ENCODE results near the gene KCNH5.

KCNH5 gene

DNA sequence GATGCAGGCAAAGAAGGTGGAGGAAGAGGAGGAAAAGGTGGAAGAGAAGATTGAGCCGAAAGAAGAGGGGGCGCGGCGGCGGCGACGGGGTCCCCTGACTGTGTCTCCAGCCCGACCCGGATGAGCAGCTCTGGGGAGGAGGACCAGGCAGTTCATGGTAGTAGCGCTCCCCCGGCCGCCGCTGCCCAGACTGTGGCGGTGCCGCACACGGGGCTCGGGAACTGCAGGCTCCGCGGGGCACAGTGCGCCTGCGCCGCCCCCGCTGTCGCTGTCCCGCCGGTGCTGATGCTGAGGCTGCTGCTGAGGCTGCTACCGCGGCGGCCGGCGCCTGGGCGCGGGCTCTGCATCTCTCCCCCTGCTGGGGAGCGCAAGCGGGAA, at the start of gene KCNH5:
Gene KCNH5, minus strand, starts transcription at position 225 of the 378 bp plus-strand sequence. CDS start 272 bp downstream, outside the sequence.
- DNase-seq (ENCODE audit: low read depth in 2 of 3, low spot score in 2 of 3) = no peak

DNA sequence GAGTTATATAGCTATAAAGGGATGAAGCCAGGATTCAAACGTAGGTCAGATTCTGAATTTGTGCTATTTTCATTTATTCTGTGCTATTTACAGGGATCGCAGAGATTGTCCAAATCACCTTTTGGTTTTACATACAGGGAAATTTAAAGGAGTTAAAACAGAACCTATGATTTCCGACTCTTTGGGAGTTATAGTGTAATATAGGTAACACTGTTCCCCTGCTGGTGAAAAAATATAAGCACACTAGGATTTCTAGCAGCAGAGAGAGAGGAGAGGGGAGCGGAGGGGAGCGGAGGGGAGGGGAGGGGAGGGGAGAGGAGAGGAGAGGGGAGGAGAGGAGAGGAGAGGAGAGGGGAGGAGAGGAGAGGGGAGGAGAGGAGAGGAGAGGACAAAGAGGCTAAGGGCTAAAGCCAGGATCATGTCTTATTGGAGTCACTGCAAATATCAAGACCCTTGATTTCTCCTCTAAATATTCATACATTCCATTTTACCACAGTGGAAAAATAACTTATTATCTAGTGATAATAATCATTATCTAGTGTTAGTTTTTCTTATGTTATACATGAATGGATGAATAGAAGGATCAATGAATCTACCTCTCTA, 46.2 kb upstream of the KCNH5 start:
- DNase-seq (ENCODE audit: low read depth in 2 of 3, low spot score in 2 of 3) = no peak

DNA sequence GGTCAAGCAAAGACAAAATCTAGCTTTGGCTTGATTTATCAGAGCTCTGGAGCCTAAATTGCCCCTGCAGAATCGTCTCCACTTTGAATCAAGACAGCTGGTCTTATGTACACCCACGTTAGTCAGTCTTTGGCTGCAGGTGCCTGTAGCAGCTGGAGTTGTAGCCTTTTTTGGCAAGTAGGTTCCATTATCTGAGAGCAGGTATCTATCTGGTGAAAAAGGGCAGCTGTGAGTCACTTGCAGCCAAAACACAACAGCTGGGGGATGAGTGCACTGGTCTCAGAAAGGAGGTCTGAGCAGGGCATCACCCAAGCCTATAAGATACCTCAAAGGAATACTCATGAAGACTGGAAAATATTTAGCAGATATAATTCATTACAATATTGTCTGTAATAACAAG, 43.6 kb upstream of the KCNH5 start:
- DNase-seq (ENCODE audit: low read depth in 2 of 3, low spot score in 2 of 3) = no peak

DNA sequence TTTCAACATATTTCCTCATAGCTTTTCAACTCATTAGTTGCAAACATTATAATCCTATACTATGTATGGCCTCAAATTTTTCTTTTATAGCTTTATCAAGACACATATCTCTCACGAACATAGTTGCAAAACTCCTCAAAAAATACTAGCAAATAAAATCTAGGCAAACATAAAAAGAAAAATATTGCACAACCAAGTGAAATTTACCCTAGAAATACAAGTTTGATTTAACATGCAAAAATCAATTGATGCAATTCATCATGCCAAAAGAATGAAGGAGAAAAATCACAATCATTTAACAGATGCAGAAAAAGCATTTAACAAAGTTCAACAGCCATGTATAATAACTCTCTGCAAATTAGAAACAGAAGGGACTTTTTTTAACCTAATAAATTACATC, 33.3 kb upstream of the KCNH5 start:
- no peak for DNase-seq (ENCODE audit: low read depth in 2 of 3, low spot score in 2 of 3)

GRCh38 chr14:63076488-63076887, 31.2 kb upstream of the KCNH5 start:
- DNase-seq (ENCODE audit: low read depth in 2 of 3, low spot score in 2 of 3) = no peak

DNA sequence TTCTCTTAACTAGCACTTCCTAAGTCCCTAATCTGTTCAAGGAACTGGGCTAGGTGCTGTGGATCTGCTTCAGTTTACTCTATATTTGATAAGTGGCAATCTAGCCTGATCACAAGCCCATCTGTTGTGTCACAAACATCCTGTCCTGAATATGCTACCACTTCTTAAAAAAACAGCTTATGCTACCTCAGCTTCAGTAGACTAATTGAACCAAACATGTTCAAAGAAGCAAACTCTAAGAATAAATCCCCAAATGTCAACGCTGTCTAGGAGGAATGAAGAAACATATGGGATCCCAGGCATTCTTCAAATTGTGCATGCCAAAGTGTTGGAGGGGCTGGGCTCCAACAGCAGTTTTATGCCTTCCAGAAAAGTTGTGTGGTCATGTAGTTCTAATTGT, 10.4 kb upstream of the KCNH5 start:
- no peak for DNase-seq (ENCODE audit: low read depth in 2 of 3, low spot score in 2 of 3)

- no peak for DNase-seq (ENCODE audit: low read depth in 2 of 3, low spot score in 2 of 3)
These were observed 6.7 kb upstream of the KCNH5 start for GRCh38 chr14:63051992-63052391.

DNA sequence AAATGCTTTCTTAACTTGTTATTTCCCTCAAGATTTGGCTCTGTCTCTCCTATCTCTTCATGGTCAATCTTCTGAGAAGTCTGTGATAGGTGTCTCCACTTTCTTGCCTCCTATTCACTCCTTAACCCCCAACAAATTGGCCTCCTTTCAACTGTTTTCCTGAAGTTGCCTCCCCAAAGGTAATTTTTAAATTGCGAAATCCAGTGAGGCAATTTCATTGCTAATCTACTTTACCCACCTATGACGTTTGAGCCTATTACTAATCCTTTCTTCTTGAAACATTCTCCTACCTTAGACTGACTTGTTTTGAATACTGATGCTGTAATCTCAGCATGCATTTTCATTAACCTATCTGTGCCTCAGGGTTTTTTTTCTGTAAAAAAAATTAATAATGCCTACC, 6.0 kb upstream of the KCNH5 start:
- DNase-seq (ENCODE audit: low read depth in 2 of 3, low spot score in 2 of 3) = no peak

GRCh38 chr14:63050694-63051093, 5.4 kb upstream of the KCNH5 start:
- DNase-seq (ENCODE audit: low read depth in 2 of 3, low spot score in 2 of 3) = no peak

DNA sequence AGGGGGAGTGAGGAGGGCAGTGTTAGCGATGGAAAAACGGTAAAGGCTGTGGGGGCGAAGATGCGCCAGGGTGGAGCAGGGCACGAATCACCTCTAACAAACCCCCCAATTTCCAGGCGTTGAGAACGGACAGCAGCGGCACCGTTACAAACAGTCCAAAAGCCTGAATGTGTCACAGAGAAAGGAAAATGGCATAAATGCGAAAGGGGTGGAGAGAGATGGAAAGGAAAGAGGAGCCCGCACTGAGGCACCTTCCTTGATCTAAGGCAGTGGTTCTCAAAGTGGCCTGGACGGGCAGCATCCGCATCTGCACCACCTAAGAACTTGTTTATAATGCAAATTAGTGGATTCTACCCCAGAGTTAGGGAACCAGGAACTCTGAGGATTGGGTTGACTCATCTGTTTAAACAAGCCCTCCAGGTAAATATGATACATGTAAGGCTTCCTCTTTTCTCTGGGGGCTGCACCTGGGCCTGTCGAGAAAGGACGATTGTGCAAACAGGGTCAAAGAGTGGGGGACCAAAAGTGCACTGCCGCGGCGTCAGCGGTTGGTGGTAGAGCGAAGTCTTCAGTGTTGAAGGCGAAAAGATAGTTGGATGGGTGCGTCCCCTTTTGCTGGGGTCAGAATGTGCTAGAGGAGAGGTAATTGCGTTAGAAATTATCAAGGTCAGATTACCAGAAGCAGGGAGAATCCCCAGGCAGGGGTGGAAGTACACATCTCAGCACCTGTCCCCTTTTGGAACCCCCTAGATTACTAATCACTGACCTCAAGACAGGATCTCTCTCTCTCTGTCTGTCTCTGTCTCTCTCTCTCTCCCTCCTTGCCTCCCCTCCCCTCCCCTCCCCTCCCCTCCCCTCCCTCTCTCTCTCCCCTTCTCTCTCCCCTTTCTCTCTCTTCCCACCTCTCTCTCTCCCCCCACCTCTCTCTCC, 1.3 kb upstream of the KCNH5 start:
- DNase-seq (ENCODE audit: low read depth in 2 of 3, low spot score in 2 of 3) = no peak

DNA sequence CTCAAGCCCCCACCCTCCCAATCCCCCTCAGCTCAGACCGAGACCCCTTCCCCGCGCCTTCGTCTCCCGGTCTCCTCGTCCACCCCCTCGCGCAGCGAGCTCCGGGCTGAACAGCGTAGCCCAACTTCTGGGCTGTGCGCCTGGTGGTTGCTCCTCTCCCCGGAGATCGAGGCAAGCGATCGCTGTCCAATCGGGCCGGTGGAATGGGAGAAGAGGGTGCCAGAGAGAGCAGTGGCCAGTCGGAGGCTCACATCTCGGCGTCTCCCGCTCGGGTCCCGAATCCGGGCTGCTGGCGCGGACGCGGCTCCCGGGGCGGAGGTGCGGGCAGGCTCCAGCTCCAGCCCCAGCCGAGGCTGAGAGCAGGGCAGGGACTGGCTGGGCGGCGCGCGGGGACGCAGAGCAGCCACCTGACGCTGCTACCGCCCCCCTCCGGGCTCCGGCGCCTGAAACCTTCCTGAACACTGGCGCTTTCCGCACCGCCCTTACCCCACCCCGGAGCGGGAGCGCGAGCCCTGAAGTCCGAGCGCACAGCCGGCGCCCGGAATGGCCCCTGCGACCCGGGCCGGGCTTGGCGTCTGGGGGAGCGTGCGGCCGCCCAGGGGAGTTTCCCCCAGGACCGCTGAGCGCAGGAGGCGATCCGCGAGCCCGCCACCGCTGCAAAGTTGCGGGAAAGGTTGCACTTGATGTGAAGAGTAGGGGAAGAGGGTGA, 508 bp upstream of the KCNH5 start:
- DNase-seq (ENCODE audit: low read depth in 2 of 3, low spot score in 2 of 3) = no peak

GRCh38 chr14:63039866-63040265, 5.4 kb downstream of the KCNH5 start:
- no peak for DNase-seq (ENCODE audit: low read depth in 2 of 3, low spot score in 2 of 3)

GRCh38 chr14:63032641-63033040, 12.6 kb downstream of the KCNH5 start:
- DNase-seq (ENCODE audit: low read depth in 2 of 3, low spot score in 2 of 3) = no peak

GRCh38 chr14:63032076-63032475, 13.2 kb downstream of the KCNH5 start:
- no peak for DNase-seq (ENCODE audit: low read depth in 2 of 3, low spot score in 2 of 3)

- no peak for DNase-seq (ENCODE audit: low read depth in 2 of 3, low spot score in 2 of 3)
These were observed 15.1 kb downstream of the KCNH5 start for GRCh38 chr14:63030113-63030512.

GRCh38 chr14:63027719-63028118, 17.5 kb downstream of the KCNH5 start:
- DNase-seq (ENCODE audit: low read depth in 2 of 3, low spot score in 2 of 3) = no peak

DNA sequence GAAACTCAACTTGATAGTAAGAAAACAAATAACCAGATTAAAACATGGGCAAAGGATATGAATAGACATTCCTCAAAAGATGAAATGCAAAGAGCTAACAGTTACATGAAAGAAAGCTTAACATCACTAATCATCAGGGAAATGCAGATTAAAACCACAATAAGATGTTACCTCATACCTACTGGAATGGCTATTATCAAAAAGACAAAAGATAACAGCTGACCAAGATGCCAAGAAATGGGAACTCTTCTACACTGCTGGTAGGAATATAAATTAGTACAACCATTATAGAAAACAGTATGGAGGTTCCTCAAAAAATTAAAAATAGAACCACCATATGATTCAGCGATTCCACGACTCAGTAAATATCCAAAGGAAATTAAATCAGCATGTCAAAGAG, 18.8 kb downstream of the KCNH5 start:
- DNase-seq (ENCODE audit: low read depth in 2 of 3, low spot score in 2 of 3) = no peak

DNA sequence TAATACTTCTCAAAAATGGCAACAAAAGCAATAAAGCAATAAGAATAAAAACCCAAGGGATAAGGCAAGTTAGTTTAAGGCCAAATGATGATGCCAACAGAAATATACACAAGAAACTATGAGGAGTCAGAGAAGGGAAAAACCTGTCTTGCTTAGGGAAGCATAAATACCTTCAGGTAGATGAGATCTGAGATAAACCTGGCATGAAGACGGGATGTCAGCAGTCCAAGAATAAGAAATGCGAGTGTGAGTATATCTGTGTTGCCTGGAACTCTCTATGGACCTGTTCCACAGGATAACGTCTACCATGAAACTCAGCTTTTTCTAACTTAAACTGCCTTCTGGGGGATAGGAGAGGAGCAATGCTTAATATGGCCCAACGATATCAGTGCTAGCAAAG, 30.6 kb downstream of the KCNH5 start:
- no peak for DNase-seq (ENCODE audit: low read depth in 2 of 3, low spot score in 2 of 3)

- no peak for DNase-seq (ENCODE audit: low read depth in 2 of 3, low spot score in 2 of 3)
These were observed 33.1 kb downstream of the KCNH5 start for GRCh38 chr14:63012171-63012570.

GRCh38 chr14:63011623-63012022, 33.6 kb downstream of the KCNH5 start:
- no peak for DNase-seq (ENCODE audit: low read depth in 2 of 3, low spot score in 2 of 3)

DNA sequence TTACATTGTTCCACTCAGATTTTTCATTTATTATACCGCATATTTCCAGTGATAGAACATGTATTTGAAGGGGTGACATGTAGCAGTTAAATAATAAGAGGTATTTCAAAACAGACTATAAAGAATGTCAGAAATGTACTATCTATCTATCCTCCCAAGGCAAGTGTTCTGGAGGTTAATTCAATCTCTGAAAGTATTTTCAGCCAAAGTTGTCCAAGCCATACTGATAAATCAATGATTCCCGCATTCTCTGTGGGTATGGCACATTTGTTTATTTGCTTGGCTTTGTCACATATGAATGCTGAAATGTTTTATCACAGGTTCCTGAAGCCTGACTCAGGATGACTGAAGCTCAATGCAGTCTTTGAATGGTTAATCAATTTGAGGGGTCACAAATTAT, 35.8 kb downstream of the KCNH5 start:
- DNase-seq (ENCODE audit: low read depth in 2 of 3, low spot score in 2 of 3) = no peak

GRCh38 chr14:63006531-63006930, 38.7 kb downstream of the KCNH5 start:
- DNase-seq (ENCODE audit: low read depth in 2 of 3, low spot score in 2 of 3) = no peak
